Keratinocyte (primary cell): ENCODE results near the gene REPS2. TPM values are rescaled to one million over a fixed set of nuclear protein-coding genes. Genes with fewer than 3 reads are reported as not detected.
A peak's percentile ranks its signal among the peaks of the same experiment; 100 is the strongest.

Source experiments
- DNase-seq: peaks from one replicate; pipeline ENCODE4 v3.0.0-alpha.2; 2011; ENCODE audit warnings: low read depth, missing footprints, low spot score
- FAIRE-seq: peaks from 2 replicates; lab custom pipeline; 2011; peaks lifted over from hg19 to GRCh38; lab: Jason Lieb, UNC
- H2AFZ ChIP-seq: 2 replicates; pipeline ENCODE4 v1.6.0; 2012; ENCODE audit warnings: low read length, control low read depth, inconsistent platforms; ENCODE audit not compliant: control insufficient read depth
- H3K27ac ChIP-seq: 2 replicates; pipeline ENCODE4 v1.5.1; 2011; ENCODE audit warnings: low read length; ENCODE audit not compliant: control insufficient read depth, insufficient read depth
- H3K27me3 ChIP-seq: 3 replicates; pipeline ENCODE4 v1.6.0; 2011; ENCODE audit warnings: low read length; ENCODE audit not compliant: control insufficient read depth, insufficient read depth; ENCODE audit errors: extremely low read depth
- H3K36me3 ChIP-seq, 2 experiments: 2 replicates in 1 of 2; 3 replicates in 1 of 2; pipeline ENCODE4 v1.5.1; 2011; ENCODE audit warnings: low read length in 2 of 2, mild to moderate bottlenecking in 1 of 2; ENCODE audit not compliant: control insufficient read depth in 2 of 2, insufficient read depth in 2 of 2; ENCODE audit errors: extremely low read depth in 1 of 2
- H3K4me1 ChIP-seq: 3 replicates; pipeline ENCODE4 v1.5.1; 2011; ENCODE audit warnings: low read length; ENCODE audit not compliant: control insufficient read depth, insufficient read depth; ENCODE audit errors: extremely low read depth
- H3K4me2 ChIP-seq: 3 replicates; pipeline ENCODE4 v1.6.0; 2011; ENCODE audit warnings: low read depth, low read length; ENCODE audit not compliant: control insufficient read depth, insufficient read depth; ENCODE audit errors: extremely low read depth
- H3K4me3 ChIP-seq, 3 experiments: fragments of 200-600 bp in 1 of 3; sonication (generic) in 1 of 3; 2 replicates in 2 of 3; 3 replicates in 1 of 3; pipeline ENCODE4 v1.5.1; 2011 to 2016; ENCODE audit warnings: low read length in 3 of 3, mild to moderate bottlenecking in 3 of 3, control low read depth in 2 of 3, inconsistent platforms in 1 of 3, low read depth in 1 of 3, mixed read lengths in 1 of 3, mixed run types in 1 of 3, moderate library complexity in 1 of 3; ENCODE audit not compliant: control insufficient read depth in 2 of 3, insufficient read depth in 2 of 3; ENCODE audit errors: extremely low read depth in 1 of 3
- H3K79me2 ChIP-seq: 2 replicates; pipeline ENCODE4 v1.6.0; 2012; ENCODE audit warnings: low read length; ENCODE audit not compliant: control insufficient read depth, insufficient read depth
- H3K9ac ChIP-seq: 3 replicates; pipeline ENCODE4 v1.6.0; 2011; ENCODE audit warnings: low read length; ENCODE audit not compliant: control insufficient read depth, insufficient read depth; ENCODE audit errors: extremely low read depth
- H3K9me1 ChIP-seq: 3 replicates; pipeline ENCODE4 v1.6.0; 2011; ENCODE audit warnings: low read length; ENCODE audit not compliant: control insufficient read depth, insufficient read depth; ENCODE audit errors: extremely low read depth
- H3K9me3 ChIP-seq: 2 replicates; pipeline ENCODE4 v1.5.1; 2012; ENCODE audit warnings: low read depth, low read length; ENCODE audit not compliant: control insufficient read depth
- H4K20me1 ChIP-seq: 3 replicates; pipeline ENCODE4 v1.6.0; 2011; ENCODE audit warnings: low read length; ENCODE audit not compliant: control insufficient read depth, insufficient read depth; ENCODE audit errors: extremely low read depth
- EZH2 ChIP-seq: IDR thresholded peaks from one replicate; pipeline ENCODE4 v1.6.1; 2012; ENCODE audit warnings: inconsistent platforms, mild to moderate bottlenecking, low read length, moderate library complexity
- dilution Hi-C: fragments of 300-500 bp; cut with MboI; formaldehyde crosslinking; loops from one replicate; pipeline ENCODE4 v1.7.0; 2020; ENCODE audit warnings: low sequenced_read_pairs; ENCODE audit not compliant: extremely low pct_ligation_motif_present
- polyA plus RNA-seq, 5 experiments: library from polyadenylated mRNA; depleted of rRNA in 3 of 5; stranded (reverse) in 3 of 5; stranded (forward) in 1 of 5; unstranded in 1 of 5; fragments of >200 nt; gene quantifications; 1 replicate in 1 of 5; 2 replicates in 3 of 5; 3 replicates in 1 of 5; pipeline versions ENCODE4 v1.2.1 to v1.2.3, GENCODE V29; 2011 to 2012; ENCODE audit warnings: missing spikeins in 2 of 5, low read depth in 1 of 5, low replicate concordance in 1 of 5
- TF ChIP-seq, protein P1 (sequence below), 3 experiments: IDR thresholded peaks in 1 of 3; conservative IDR thresholded peaks in 1 of 3; optimal IDR thresholded peaks in 1 of 3; 2 replicates in 2 of 3; 3 replicates in 1 of 3; pipeline versions ENCODE3 to v1.5.1; 2011; ENCODE audit warnings: low read length in 3 of 3, mild to moderate bottlenecking in 3 of 3, moderate library complexity in 2 of 3, control low read depth in 1 of 3, inconsistent platforms in 1 of 3; ENCODE audit not compliant: insufficient read depth in 2 of 3; ENCODE audit errors: extremely low read depth in 1 of 3

The REPS2 gene
- polyA plus RNA-seq, 1 donor (not counting 4 experiments of a cell fraction or from before 2014, with no cell fraction given), result 2.4 TPM

DNA sequence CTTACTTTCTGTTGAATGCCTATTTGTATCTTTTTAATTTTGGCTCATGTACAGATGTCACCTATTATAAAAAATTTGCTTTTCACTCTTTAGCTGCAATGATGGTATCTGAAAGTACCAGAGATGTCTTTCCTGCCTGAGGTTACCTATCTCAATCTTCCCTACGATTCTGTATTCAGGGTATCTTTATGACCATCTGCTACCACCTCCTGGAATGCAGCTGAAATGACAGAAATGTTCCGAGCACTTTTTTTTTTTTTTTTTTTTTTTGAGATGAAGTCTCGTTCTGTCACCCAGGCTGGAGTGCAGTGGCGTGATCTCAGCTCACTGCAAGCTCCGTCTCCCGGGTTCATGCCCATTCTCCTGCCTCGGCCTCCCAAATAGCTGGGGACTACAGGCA lies 136.4 kb downstream of the REPS2 start:
- Histone ChIP-seq H3K27me3 (peaks cover 2% of the 10 kb centered on the region), H3K4me3 (no peak overlapping the region), H3K27ac (no peak overlapping the region), H3K79me2 (no peaks in the 10 kb centered on the region), H3K4me1 (peaks cover 10% of the 10 kb centered on the region), H3K9me3 (no peaks in the 10 kb centered on the region), H3K4me2 (no peak overlapping the region), H2AFZ (no peak overlapping the region), H4K20me1 (no peaks in the 10 kb centered on the region), H3K9ac (no peak overlapping the region), H3K9me1 (no peaks in the 10 kb centered on the region), H3K36me3 (no peaks in the 10 kb centered on the region)
- no peak for TF ChIP-seq EZH2
- TF ChIP-seq, protein P1, sequence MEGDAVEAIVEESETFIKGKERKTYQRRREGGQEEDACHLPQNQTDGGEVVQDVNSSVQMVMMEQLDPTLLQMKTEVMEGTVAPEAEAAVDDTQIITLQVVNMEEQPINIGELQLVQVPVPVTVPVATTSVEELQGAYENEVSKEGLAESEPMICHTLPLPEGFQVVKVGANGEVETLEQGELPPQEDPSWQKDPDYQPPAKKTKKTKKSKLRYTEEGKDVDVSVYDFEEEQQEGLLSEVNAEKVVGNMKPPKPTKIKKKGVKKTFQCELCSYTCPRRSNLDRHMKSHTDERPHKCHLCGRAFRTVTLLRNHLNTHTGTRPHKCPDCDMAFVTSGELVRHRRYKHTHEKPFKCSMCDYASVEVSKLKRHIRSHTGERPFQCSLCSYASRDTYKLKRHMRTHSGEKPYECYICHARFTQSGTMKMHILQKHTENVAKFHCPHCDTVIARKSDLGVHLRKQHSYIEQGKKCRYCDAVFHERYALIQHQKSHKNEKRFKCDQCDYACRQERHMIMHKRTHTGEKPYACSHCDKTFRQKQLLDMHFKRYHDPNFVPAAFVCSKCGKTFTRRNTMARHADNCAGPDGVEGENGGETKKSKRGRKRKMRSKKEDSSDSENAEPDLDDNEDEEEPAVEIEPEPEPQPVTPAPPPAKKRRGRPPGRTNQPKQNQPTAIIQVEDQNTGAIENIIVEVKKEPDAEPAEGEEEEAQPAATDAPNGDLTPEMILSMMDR (optimal IDR thresholded peaks at IDR 0.05 in 1 of 3, IDR thresholded peaks at IDR 0.05 in 1 of 3, conservative IDR thresholded peaks at IDR 0.05 in 1 of 3; ENCODE audit: extremely low read depth in 1 of 3, insufficient read depth in 2 of 3, low read length in 3 of 3), result peak; percentile 18 to 39 (median 28)
- dilution Hi-C loops, result no loop called here
- DNase-seq (no peak), FAIRE-seq (peak; percentile 32)

DNA sequence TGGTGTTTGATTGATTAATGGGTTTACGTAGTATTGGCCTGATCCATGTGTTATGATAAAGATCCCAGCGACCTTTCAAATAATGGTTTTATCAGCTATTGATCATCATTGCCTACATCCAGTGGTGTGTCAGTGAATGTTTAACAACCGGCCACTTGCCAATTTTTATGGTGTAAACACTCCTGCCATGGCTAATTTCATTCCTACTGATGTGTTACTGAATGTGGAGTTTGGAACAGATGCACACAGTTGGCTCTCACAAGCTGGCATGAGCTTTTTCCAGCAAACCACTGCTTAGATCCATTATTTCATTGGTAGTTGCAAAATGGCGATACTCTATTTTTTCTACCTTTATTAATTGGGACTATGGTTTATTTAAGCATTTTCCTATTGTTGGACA lies 139.9 kb downstream of the REPS2 start:
- Histone ChIP-seq H3K79me2 (no peaks in the 10 kb centered on the region), H3K9me1 (no peaks in the 10 kb centered on the region), H3K36me3 (no peaks in the 10 kb centered on the region), H3K4me3 (no peak overlapping the region), H3K9ac (no peak overlapping the region), H3K27me3 (no peaks in the 10 kb centered on the region), H2AFZ (no peak overlapping the region), H3K4me2 (no peak overlapping the region), H3K27ac (no peak overlapping the region), H3K4me1 (no peaks in the 10 kb centered on the region), H3K9me3 (no peaks in the 10 kb centered on the region), H4K20me1 (no peaks in the 10 kb centered on the region)
- dilution Hi-C loops, result no loop called here
- DNase-seq (no peak), FAIRE-seq (no peak)
- TF ChIP-seq, protein P1 (optimal IDR thresholded peaks at IDR 0.05 in 1 of 3, IDR thresholded peaks at IDR 0.05 in 1 of 3, conservative IDR thresholded peaks at IDR 0.05 in 1 of 3; ENCODE audit: extremely low read depth in 1 of 3, insufficient read depth in 2 of 3, low read length in 3 of 3), result no peak
